A549 (cell line): Measurements from ENCODE around the gene UFSP2. TPM values are rescaled to one million over a fixed set of nuclear protein-coding genes. Genes with fewer than 3 reads are reported as not detected.

ENCODE experiments used
- ATAC-seq, 2 experiments: fragments of 200-7000 bp in 1 of 2; fragments of >200 bp in 1 of 2; cut with Nextera tagmentation in 1 of 2; cut with Tn5 transposase in 1 of 2; 3 replicates each; pipeline versions ENCODE4 v1.8.0 to v1.9.1; 2018 to 2020; ENCODE audit warnings: mild to moderate bottlenecking in 1 of 2, moderate library complexity in 1 of 2
- CTCF ChIA-PET: fragments of 300-600 bp; sonication (Branson Sonifier 250); formaldehyde crosslinking; extraction: SDS; loops from one replicate; lab custom pipeline; 2021; ENCODE audit warnings: antibody characterized with exemption, inconsistent platforms; lab: Yijun Ruan, JAX
- POLR2A ChIA-PET: fragments of 350-600 bp; formaldehyde crosslinking; extraction: SDS; loops from one replicate; lab custom pipeline; 2021; ENCODE audit warnings: antibody characterized with exemption, inconsistent platforms; lab: Yijun Ruan, JAX
- DNase-seq, 2 experiments: peaks; one replicate each; pipeline versions ENCODE4 v3.0.0 to v3.0.0-alpha.2; 2011 to 2016; ENCODE audit warnings: low read depth in 1 of 2, low spot score in 1 of 2
- FAIRE-seq: peaks from 2 replicates; lab custom pipeline; 2011; peaks lifted over from hg19 to GRCh38; lab: Jason Lieb, UNC
- H3K27ac ChIP-seq, 2 experiments: fragments of >200 bp; sonication (Bioruptor Twin); formaldehyde crosslinking; 3 replicates each; pipeline ENCODE4 v1.5.1; 2016 to 2017
- H3K4me1 ChIP-seq: fragments of >200 bp; sonication (Bioruptor Twin); formaldehyde crosslinking; 3 replicates; pipeline ENCODE4 v1.6.1; 2016
- H3K4me2 ChIP-seq: fragments of >200 bp; sonication (Bioruptor Twin); formaldehyde crosslinking; 3 replicates; pipeline ENCODE4 v1.6.1; 2016
- H3K4me3 ChIP-seq: fragments of >200 bp; sonication (Bioruptor Twin); formaldehyde crosslinking; 3 replicates; pipeline ENCODE4 v1.5.1; 2016
- H3K9me3 ChIP-seq: fragments of >200 bp; sonication (Bioruptor Twin); formaldehyde crosslinking; 3 replicates; pipeline ENCODE4 v1.6.1; 2016
- BCL3 ChIP-seq: fragments of >200 bp; sonication (Bioruptor Twin); formaldehyde crosslinking; IDR thresholded peaks from 3 replicates; pipeline ENCODE4 v1.6.1; 2016
- CBX2 ChIP-seq: fragments of 200-600 bp; sonication (generic); IDR thresholded peaks from 2 replicates; pipeline ENCODE4 v1.6.1; 2016; ENCODE audit warnings: low read depth, mild to moderate bottlenecking, borderline replicate concordance
- CHD2 ChIP-seq: fragments of 150-350 bp; IDR thresholded peaks from 2 replicates; pipeline ENCODE4 v1.6.1; 2014; ENCODE audit warnings: low read length; ENCODE audit not compliant: partially characterized antibody
- CTCF ChIP-seq: fragments of >200 bp; sonication (Bioruptor Twin); formaldehyde crosslinking; IDR thresholded peaks from 3 replicates; pipeline ENCODE4 v1.5.1; 2016
- E2F6 ChIP-seq: IDR thresholded peaks from 2 replicates; pipeline ENCODE4 v1.6.1; 2012; ENCODE audit warnings: low read depth, borderline replicate concordance
- EHF ChIP-seq: fragments of 250-450 bp; sonication (Bioruptor Pico); IDR thresholded peaks from 2 replicates; pipeline ENCODE4 v1.5.0; 2020; ENCODE audit warnings: mild to moderate bottlenecking
- ESRRA ChIP-seq: fragments of 150-350 bp; IDR thresholded peaks from 2 replicates; pipeline ENCODE4 v1.6.1; 2014; ENCODE audit warnings: mild to moderate bottlenecking, low read length, borderline replicate concordance
- HDAC2 ChIP-seq: fragments of 200-600 bp; sonication (generic); IDR thresholded peaks from 2 replicates; pipeline ENCODE4 v1.6.1; 2016
- MAFK ChIP-seq: fragments of 450-650 bp; IDR thresholded peaks from 2 replicates; pipeline ENCODE4 v1.6.1; 2014; ENCODE audit not compliant: partially characterized antibody
- MAX ChIP-seq: IDR thresholded peaks from 2 replicates; pipeline ENCODE4 v1.6.1; 2012
- MYC ChIP-seq: IDR thresholded peaks from 2 replicates; pipeline ENCODE4 v1.6.1; 2012; ENCODE audit warnings: mild to moderate bottlenecking, inconsistent platforms, low read length, improper control_type of control experiment, borderline replicate concordance
- REST ChIP-seq: fragments of 200-600 bp; sonication (generic); IDR thresholded peaks from 2 replicates; pipeline ENCODE4 v1.6.1; 2016; ENCODE audit warnings: antibody characterized with exemption, mild to moderate bottlenecking, moderate library complexity
- SMC3 ChIP-seq: fragments of >200 bp; sonication (Bioruptor Twin); formaldehyde crosslinking; IDR thresholded peaks from 3 replicates; pipeline ENCODE4 v1.6.1; 2018; ENCODE audit warnings: inconsistent platforms
- TFCP2L1 ChIP-seq: fragments of 250-450 bp; sonication (Bioruptor Pico); IDR thresholded peaks from 2 replicates; pipeline ENCODE4 v1.5.0; 2021; ENCODE audit warnings: mild to moderate bottlenecking
- TP53 ChIP-seq: fragments of 250-450 bp; sonication (Bioruptor Pico); IDR thresholded peaks from 2 replicates; pipeline ENCODE4 v1.5.0; 2021; ENCODE audit warnings: mild to moderate bottlenecking, moderate library complexity
- USF2 ChIP-seq: fragments of 450-650 bp; IDR thresholded peaks from 2 replicates; pipeline ENCODE4 v1.6.1; 2014; ENCODE audit warnings: antibody characterized with exemption
- WGBS: methylation state at CpG from one replicate; pipeline ENCODE4 v1.1.6; 2017; ENCODE audit errors: missing lambda C conversion rate; 5-methylcytosine and 5-hydroxymethylcytosine counted together
- polyA plus RNA-seq, 4 experiments: library from polyadenylated mRNA; depleted of rRNA in 3 of 4; stranded (reverse); fragments of >200 nt; fragmentation: RNase III in 1 of 4; extraction: RNeasy Plus Mini Kit Qiagen cat#74134 plus additional on column Dnase treatment in 1 of 4; gene quantifications; 2 replicates in 3 of 4; 3 replicates in 1 of 4; pipeline ENCODE4 v1.2.3, GENCODE V29; 2011 to 2017

Gene UFSP2
- polyA plus RNA-seq, 2 of the 4 experiments (the other 2 are of a cell fraction), result 15.1 to 35.7 TPM

- Histone ChIP-seq H3K4me1 (peaks cover 26% of the 10 kb centered on the region), H3K9me3 (no peaks in the 10 kb centered on the region), H3K4me3 (no peak overlapping the region), H3K4me2 (peak overlapping the region; percentile 63; the same call in 2 of the 3 replicates), H3K27ac (peak overlapping the region; percentile 73 to 82)
- ChIA-PET CTCF (no interaction called here), POLR2A (no interaction called here)
- ATAC-seq (no peak), FAIRE-seq (no peak), DNase-seq (no peak)
- 91% methylated on average over 8 of the region's 8 CpGs for WGBS
- TF ChIP-seq CBX2 (no peak), SMC3 (no peak), E2F6 (no peak), EHF (CRISPR knock-in tag) (no peak), CTCF (no peak), TFCP2L1 (CRISPR knock-in tag) (no peak), ESRRA (no peak), USF2 (no peak), REST (no peak), BCL3 (no peak), MYC (no peak), TP53 (CRISPR knock-in tag) (no peak), MAFK (no peak), CHD2 (no peak)
These were observed 65.9 kb downstream of the UFSP2 start for GRCh38 chr4:185359767-185360446.

- ChIA-PET CTCF (no interaction called here), POLR2A (interaction anchor here (0.5 to 1.3 kb wide), 2 partner anchors 37 to 68 kb away, joined by 5 to 7 read pairs; partner anchors contain the start of genes ANKRD37 and LRP2BP)
- peak in 1 of 2 experiments; percentile 71 for DNase-seq
- FAIRE-seq, result no peak
- 11% methylated on average over 4 of the region's 4 CpGs for WGBS
- TF ChIP-seq MAX (0 out of 2 replicates have a peak, but pooled peaks have one; percentile 8), HDAC2 (no peak)
- Histone ChIP-seq H3K4me2 (peak overlapping the region; percentile 63), H3K27ac (peak overlapping the region; percentile 73 to 82), H3K4me1 (peaks cover 26% of the 10 kb centered on the region), H3K9me3 (no peaks in the 10 kb centered on the region), H3K4me3 (no peak overlapping the region)
- ATAC-seq, result peak; percentile 34 to 89; a peak in 4 of 6 replicates
These were observed 66.8 kb downstream of the UFSP2 start for GRCh38 chr4:185358959-185359358.
